ENCODE results near the gene NIBAN1.
"Not testable (repeated sequence)": the region's sequence is repeated elsewhere in the genome, so short reads cannot be mapped to it uniquely, and the experiment has no call there.

The NIBAN1 gene

DNA sequence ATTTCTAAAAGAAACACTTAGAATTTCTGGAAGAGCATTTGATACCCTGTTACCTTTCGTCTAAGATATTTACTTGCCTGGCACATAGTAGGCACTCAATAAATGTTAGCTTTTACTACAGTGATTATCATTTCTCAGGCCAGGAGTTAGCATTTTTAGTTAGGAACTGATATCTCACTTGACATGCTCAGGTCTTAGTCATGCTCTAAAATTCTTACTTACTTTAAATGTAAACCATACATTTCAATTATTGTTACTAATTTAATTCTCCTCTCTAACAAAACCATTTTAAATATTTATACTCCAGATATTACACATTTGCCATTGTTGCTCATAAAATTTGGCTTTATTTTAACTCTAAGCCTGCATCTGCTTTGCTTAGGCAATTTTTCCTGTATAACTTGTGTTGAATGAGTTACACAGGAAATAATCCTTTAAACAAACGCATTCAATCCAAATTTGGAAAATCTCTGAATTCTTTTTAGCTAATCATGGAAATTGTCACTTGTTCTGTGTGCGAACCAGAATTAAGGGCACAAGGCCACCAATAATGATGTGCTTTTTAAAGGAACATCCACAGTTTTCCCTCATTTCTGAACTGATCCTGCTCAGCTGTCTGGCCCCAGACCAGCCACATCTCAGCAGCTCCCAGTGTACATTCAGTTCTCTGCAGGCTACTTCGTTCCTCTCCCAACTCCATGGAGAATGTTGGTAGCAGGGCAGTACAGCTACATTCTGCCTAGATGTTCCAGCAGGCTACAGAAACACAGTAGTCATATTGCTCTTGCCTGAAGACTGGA lies 15.6 kb downstream of the NIBAN1 start:
- Histone ChIP-seq H3K36me3 (ENCODE audit: control insufficient read depth in 1 of 2, insufficient read depth in 2 of 2, low read length in 2 of 2) (no peaks in the 10 kb centered on the region), H3K9me3 (ENCODE audit: control insufficient read depth in 1 of 2, low read length in 2 of 2) (no peaks in the 10 kb centered on the region), H3K4me1 (ENCODE audit: control insufficient read depth in 1 of 2, insufficient read depth in 2 of 2, low read length in 2 of 2) (no peaks in the 10 kb centered on the region), H3K27ac (ENCODE audit: low read depth, low read length) (no peak overlapping the region), H3K9ac (ENCODE audit: low read depth in 1 of 2, low read length in 2 of 2) (no peak overlapping the region), H3K4me3 (ENCODE audit: low read depth in 1 of 2, low read length in 2 of 2) (no peak overlapping the region), H3K27me3 (ENCODE audit: control insufficient read depth in 1 of 2, insufficient read depth in 2 of 2, low read length in 2 of 2) (no peaks in the 10 kb centered on the region)

DNA sequence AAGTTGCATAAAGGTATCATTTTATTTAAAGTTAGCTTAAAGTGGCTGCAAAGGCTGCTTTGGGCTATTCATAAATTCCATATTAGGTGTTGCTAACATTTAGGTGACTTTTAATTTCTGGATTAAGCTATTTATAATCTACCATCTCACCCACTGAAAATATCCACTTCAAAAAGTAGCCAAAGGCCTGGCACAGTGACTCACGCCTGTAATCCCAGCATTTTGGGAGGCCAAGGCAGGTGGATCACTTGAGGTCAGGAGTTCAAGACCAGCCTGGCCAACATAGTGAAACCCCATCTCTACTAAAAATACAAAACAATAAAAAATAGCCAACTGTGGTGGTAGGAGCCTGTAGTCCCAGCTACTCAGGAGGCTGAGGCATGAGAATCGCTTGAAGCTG lies 16.4 kb downstream of the NIBAN1 start:
- not testable (repeated sequence) for H3K27me3 ChIP-seq (ENCODE audit: control insufficient read depth in 1 of 2, insufficient read depth in 2 of 2, low read length in 2 of 2); H3K36me3 ChIP-seq (ENCODE audit: control insufficient read depth in 1 of 2, insufficient read depth in 2 of 2, low read length in 2 of 2); H3K9ac ChIP-seq (ENCODE audit: low read depth in 1 of 2, low read length in 2 of 2); H3K4me3 ChIP-seq (ENCODE audit: low read depth in 1 of 2, low read length in 2 of 2); H3K4me1 ChIP-seq (ENCODE audit: control insufficient read depth in 1 of 2, insufficient read depth in 2 of 2, low read length in 2 of 2); H3K27ac ChIP-seq (ENCODE audit: low read depth, low read length); H3K9me3 ChIP-seq (ENCODE audit: control insufficient read depth in 1 of 2, low read length in 2 of 2)

DNA sequence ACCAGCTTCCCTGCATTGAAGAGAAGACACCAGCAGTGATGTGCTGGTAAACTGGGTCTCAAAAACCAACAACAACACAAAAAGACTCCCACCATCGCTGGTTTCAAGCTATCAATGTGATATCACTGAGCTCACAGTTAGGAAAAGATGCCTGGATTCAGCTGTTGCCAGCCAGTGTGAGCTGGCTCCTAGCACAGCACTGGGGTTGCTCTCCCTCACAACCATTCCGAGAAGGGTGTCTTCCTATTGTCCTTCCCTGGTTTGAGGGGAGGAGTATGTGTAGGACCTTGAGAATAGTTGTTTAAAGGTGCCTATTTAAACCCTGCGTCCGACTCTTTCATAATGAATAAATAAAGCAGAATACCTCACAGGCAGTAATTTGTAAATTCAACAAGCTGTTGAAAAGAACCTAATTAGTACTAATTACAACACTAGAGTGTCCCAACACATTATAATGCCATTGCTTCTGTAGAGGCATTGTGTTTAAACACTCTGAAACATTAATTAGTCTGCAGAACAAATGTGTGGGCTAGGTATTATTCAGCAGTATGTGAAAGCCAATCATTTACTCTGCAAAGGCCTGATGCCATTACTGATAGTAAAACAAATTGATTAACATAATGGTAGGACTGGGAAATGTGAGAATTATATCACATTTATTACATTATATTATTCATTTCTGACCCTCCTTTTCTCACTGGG lies 17.2 kb downstream of the NIBAN1 start:
- Histone ChIP-seq H3K9ac (ENCODE audit: low read depth in 1 of 2, low read length in 2 of 2) (no peak overlapping the region), H3K9me3 (ENCODE audit: control insufficient read depth in 1 of 2, low read length in 2 of 2) (no peaks in the 10 kb centered on the region), H3K36me3 (ENCODE audit: control insufficient read depth in 1 of 2, insufficient read depth in 2 of 2, low read length in 2 of 2) (no peaks in the 10 kb centered on the region), H3K4me3 (ENCODE audit: low read depth in 1 of 2, low read length in 2 of 2) (no peak overlapping the region), H3K27ac (ENCODE audit: low read depth, low read length) (no peak overlapping the region), H3K27me3 (ENCODE audit: control insufficient read depth in 1 of 2, insufficient read depth in 2 of 2, low read length in 2 of 2) (no peaks in the 10 kb centered on the region), H3K4me1 (ENCODE audit: control insufficient read depth in 1 of 2, insufficient read depth in 2 of 2, low read length in 2 of 2) (no peaks in the 10 kb centered on the region)

DNA sequence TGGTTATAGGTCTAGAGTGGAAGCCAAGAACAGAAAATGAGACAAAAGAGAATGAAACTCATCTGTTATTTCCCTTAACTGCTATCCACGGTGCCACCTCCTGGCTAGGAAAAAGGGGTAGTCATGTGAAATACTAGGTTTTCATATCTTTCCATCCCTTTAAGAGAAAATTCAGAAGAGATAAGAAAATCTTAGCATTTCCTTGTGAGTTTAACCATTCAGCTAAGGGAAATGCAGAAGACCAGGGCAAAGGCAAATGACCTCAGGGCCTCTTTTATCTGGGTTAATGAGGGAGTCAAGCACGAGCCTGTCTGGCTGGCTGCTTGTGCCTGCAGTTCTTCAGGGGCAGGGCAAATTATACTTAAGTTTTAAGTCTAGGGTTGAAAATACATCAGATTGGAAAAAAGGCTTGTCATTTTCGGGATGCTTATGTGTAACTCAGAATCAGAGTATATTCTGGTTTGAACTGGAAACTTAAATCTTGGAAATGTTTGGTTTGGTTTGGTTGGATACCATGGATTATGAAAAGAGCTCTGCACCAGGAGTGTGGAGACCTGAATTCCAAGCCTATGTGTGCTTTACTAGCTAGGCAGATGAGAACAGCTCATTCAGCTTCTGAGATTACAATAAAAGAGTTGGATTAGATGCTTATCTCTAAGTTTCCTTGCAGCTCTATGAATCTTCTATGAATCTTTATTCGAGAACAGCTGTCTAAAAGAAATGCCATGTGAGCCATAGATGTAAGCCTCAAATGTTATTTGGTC lies 19.9 kb downstream of the NIBAN1 start:
- Histone ChIP-seq H3K9ac (ENCODE audit: low read depth in 1 of 2, low read length in 2 of 2) (no peak overlapping the region), H3K27ac (ENCODE audit: low read depth, low read length) (no peak overlapping the region), H3K9me3 (ENCODE audit: control insufficient read depth in 1 of 2, low read length in 2 of 2) (no peaks in the 10 kb centered on the region), H3K36me3 (ENCODE audit: control insufficient read depth in 1 of 2, insufficient read depth in 2 of 2, low read length in 2 of 2) (no peaks in the 10 kb centered on the region), H3K4me1 (ENCODE audit: control insufficient read depth in 1 of 2, insufficient read depth in 2 of 2, low read length in 2 of 2) (no peaks in the 10 kb centered on the region), H3K4me3 (ENCODE audit: low read depth in 1 of 2, low read length in 2 of 2) (no peak overlapping the region), H3K27me3 (ENCODE audit: control insufficient read depth in 1 of 2, insufficient read depth in 2 of 2, low read length in 2 of 2) (no peaks in the 10 kb centered on the region)

DNA sequence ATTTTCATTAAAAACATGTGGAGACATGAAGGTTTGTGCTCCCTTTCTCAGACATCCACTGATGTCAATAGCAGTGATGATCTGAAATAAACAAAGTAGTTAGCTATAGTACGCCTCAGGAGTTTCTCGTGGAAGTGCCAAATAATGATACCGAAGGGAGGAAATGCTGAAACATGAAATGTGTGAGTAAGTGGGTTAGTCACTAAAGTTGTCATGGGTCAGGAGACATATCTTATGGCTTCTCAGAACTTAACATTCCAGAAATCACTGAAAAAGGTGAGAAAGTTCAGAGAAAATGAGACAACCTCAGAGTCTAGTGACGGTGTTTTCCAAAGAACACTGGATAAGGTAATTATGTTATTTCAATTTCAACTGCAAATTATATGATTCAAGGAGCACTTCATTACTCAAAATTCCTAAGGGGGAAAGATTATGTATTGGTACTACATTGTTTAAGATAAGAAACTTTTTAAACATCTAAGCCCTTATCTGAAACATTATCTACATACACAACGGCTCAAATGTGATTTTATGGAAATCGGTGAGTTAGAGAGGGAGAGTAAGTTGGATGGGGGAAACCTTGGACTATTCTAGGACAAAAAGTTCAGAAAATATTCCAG lies 20.6 kb downstream of the NIBAN1 start:
- Histone ChIP-seq H3K27ac (ENCODE audit: low read depth, low read length) (no peak overlapping the region), H3K36me3 (ENCODE audit: control insufficient read depth in 1 of 2, insufficient read depth in 2 of 2, low read length in 2 of 2) (no peaks in the 10 kb centered on the region), H3K4me1 (ENCODE audit: control insufficient read depth in 1 of 2, insufficient read depth in 2 of 2, low read length in 2 of 2) (no peaks in the 10 kb centered on the region), H3K9me3 (ENCODE audit: control insufficient read depth in 1 of 2, low read length in 2 of 2) (no peaks in the 10 kb centered on the region), H3K9ac (ENCODE audit: low read depth in 1 of 2, low read length in 2 of 2) (no peak overlapping the region), H3K4me3 (ENCODE audit: low read depth in 1 of 2, low read length in 2 of 2) (no peak overlapping the region), H3K27me3 (ENCODE audit: control insufficient read depth in 1 of 2, insufficient read depth in 2 of 2, low read length in 2 of 2) (no peaks in the 10 kb centered on the region)

DNA sequence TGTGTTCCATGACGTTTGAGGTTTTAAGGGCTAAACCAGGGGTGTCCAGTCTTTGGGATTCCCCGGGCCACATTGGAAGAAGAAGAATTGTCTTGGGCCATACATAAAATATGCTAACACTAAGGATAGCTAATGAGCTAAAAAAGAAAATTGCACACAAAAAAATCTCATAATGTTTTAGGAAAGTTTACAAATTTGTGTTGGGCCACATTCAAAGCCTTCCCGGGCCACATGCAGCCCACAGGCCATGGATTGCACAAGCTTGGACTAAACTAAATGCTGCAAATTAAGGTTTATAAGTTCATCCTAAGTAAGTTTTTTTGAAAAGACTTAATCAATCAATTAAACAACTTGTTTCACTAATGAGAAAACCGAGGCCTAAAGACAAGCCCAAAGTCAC lies 21.9 kb downstream of the NIBAN1 start:
- no peak overlapping the region for H3K27ac ChIP-seq (ENCODE audit: low read depth, low read length)
- H3K4me1 ChIP-seq (ENCODE audit: control insufficient read depth in 1 of 2, insufficient read depth in 2 of 2, low read length in 2 of 2) = peaks cover 0 to 4% of the 10 kb centered on the region in 2 donors
- H3K27me3 ChIP-seq (ENCODE audit: control insufficient read depth in 1 of 2, insufficient read depth in 2 of 2, low read length in 2 of 2) = no peaks in the 10 kb centered on the region
- H3K36me3 ChIP-seq (ENCODE audit: control insufficient read depth in 1 of 2, insufficient read depth in 2 of 2, low read length in 2 of 2) = no peaks in the 10 kb centered on the region
- H3K9me3 ChIP-seq (ENCODE audit: control insufficient read depth in 1 of 2, low read length in 2 of 2) = no peaks in the 10 kb centered on the region
- no peak overlapping the region for H3K9ac ChIP-seq (ENCODE audit: low read depth in 1 of 2, low read length in 2 of 2)
- no peak overlapping the region for H3K4me3 ChIP-seq (ENCODE audit: low read depth in 1 of 2, low read length in 2 of 2)

DNA sequence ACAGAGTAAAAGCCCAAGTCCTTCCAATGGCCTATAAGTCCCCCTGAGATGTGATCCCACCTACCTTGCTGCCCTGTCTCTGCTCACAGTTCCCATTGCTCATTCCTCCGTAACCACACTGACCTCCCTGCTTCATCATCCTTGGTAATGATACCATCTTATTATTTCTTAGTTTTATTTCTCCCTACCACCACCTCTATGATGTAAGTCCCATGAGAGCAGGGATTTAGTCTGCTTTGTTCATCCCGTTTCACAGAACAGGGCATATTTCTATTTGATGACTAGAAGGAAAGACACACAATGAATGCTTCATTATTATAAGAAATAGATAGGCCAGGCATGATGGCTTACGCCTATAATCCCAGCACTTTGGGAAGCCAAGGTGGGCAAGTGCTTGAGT lies 22.5 kb downstream of the NIBAN1 start:
- peaks cover 0 to 4% of the 10 kb centered on the region in 2 donors for H3K4me1 ChIP-seq (ENCODE audit: control insufficient read depth in 1 of 2, insufficient read depth in 2 of 2, low read length in 2 of 2)
- no peaks in the 10 kb centered on the region for H3K36me3 ChIP-seq (ENCODE audit: control insufficient read depth in 1 of 2, insufficient read depth in 2 of 2, low read length in 2 of 2)
- no peaks in the 10 kb centered on the region for H3K27me3 ChIP-seq (ENCODE audit: control insufficient read depth in 1 of 2, insufficient read depth in 2 of 2, low read length in 2 of 2)
- no peak overlapping the region for H3K9ac ChIP-seq (ENCODE audit: low read depth in 1 of 2, low read length in 2 of 2)
- H3K27ac ChIP-seq (ENCODE audit: low read depth, low read length) = no peak overlapping the region
- no peaks in the 10 kb centered on the region for H3K9me3 ChIP-seq (ENCODE audit: control insufficient read depth in 1 of 2, low read length in 2 of 2)
- no peak overlapping the region for H3K4me3 ChIP-seq (ENCODE audit: low read depth in 1 of 2, low read length in 2 of 2)

DNA sequence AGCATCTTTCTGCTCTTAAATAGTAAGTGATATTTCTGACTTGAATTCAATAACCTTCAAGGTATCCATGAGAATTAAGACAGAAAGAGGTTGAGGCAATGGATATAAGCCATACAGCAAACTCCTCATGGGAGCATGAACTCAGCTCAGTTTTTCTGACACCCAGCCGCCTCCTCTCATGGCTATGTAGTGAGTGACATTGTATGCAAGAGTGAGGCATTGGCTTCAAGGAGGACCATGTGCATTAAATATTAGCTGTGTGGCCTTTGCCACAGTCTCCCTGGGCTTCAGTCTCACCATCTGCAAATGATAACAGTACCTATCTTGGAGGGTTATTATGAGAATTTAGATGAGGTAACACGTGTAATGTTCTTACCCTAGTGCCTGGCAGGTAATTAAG lies 23.4 kb downstream of the NIBAN1 start:
- H3K9me3 ChIP-seq (ENCODE audit: control insufficient read depth in 1 of 2, low read length in 2 of 2) = no peaks in the 10 kb centered on the region
- H3K9ac ChIP-seq (ENCODE audit: low read depth in 1 of 2, low read length in 2 of 2) = no peak overlapping the region
- peaks cover 0 to 4% of the 10 kb centered on the region in 2 donors for H3K4me1 ChIP-seq (ENCODE audit: control insufficient read depth in 1 of 2, insufficient read depth in 2 of 2, low read length in 2 of 2)
- H3K36me3 ChIP-seq (ENCODE audit: control insufficient read depth in 1 of 2, insufficient read depth in 2 of 2, low read length in 2 of 2) = no peaks in the 10 kb centered on the region
- H3K4me3 ChIP-seq (ENCODE audit: low read depth in 1 of 2, low read length in 2 of 2) = no peak overlapping the region
- H3K27ac ChIP-seq (ENCODE audit: low read depth, low read length) = no peak overlapping the region
- H3K27me3 ChIP-seq (ENCODE audit: control insufficient read depth in 1 of 2, insufficient read depth in 2 of 2, low read length in 2 of 2) = no peaks in the 10 kb centered on the region

DNA sequence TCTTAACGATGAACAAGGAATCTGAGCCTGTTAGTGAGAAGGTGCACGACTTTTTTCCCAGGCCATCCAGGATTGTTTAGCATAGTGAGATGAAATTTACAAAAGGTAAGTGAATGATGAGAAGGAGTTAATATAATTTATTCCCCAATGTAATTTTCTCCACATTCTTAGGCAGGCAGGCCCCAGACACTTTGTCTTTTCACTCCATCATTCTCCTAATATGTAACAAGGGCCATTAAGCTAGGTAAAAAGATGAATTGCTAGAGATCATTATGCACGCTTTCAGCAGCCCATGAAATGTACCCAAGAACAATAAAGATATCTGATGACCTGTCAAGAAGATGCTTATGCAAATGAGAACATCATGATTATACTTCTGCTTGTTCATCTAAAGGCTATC lies 24.1 kb downstream of the NIBAN1 start:
- Histone ChIP-seq H3K27ac (ENCODE audit: low read depth, low read length) (no peak overlapping the region), H3K36me3 (ENCODE audit: control insufficient read depth in 1 of 2, insufficient read depth in 2 of 2, low read length in 2 of 2) (no peaks in the 10 kb centered on the region), H3K4me3 (ENCODE audit: low read depth in 1 of 2, low read length in 2 of 2) (no peak overlapping the region), H3K9ac (ENCODE audit: low read depth in 1 of 2, low read length in 2 of 2) (no peak overlapping the region), H3K27me3 (ENCODE audit: control insufficient read depth in 1 of 2, insufficient read depth in 2 of 2, low read length in 2 of 2) (no peaks in the 10 kb centered on the region), H3K4me1 (ENCODE audit: control insufficient read depth in 1 of 2, insufficient read depth in 2 of 2, low read length in 2 of 2) (peaks cover 0 to 4% of the 10 kb centered on the region in 2 donors), H3K9me3 (ENCODE audit: control insufficient read depth in 1 of 2, low read length in 2 of 2) (no peaks in the 10 kb centered on the region)

All from duodenal mucosa (tissue), 2 donors.